GM18499 (cell line): ENCODE results near the gene HOXC4.

Experiments used
- ATAC-seq: cut with Tn5 transposase; IDR thresholded peaks from one replicate; pipeline ENCODE4 v1.9.1; 2021; ENCODE audit warnings: moderate number of reproducible peaks; ENCODE audit not compliant: insufficient read depth, unreplicated experiment

Gene HOXC4

GRCh38 chr12:54053751-54054741, at the start of gene HOXC4:
Gene HOXC4, plus strand, starts transcription at chr12:54053835. Its CDS starts 88 bp downstream, at chr12:54053923.
- no peak for ATAC-seq

- ATAC-seq = no peak
Observed at GRCh38 chr12:54004063-54004840, 49.4 kb upstream of the HOXC4 start.

- ATAC-seq = no peak
Observed at GRCh38 chr12:54004841-54005530, 48.6 kb upstream of the HOXC4 start.

- no peak for ATAC-seq
Observed at GRCh38 chr12:54005531-54005852, 48.1 kb upstream of the HOXC4 start.

- ATAC-seq = no peak
Observed at GRCh38 chr12:54005853-54006558, 47.6 kb upstream of the HOXC4 start.

- no peak for ATAC-seq
Observed at GRCh38 chr12:54006559-54007220, 46.9 kb upstream of the HOXC4 start.

- no peak for ATAC-seq
Observed at GRCh38 chr12:54007538-54008259, 45.9 kb upstream of the HOXC4 start.

- ATAC-seq = no peak
Observed at GRCh38 chr12:54008260-54008552, 45.4 kb upstream of the HOXC4 start.

GRCh38 chr12:54009171-54010052, 44.2 kb upstream of the HOXC4 start:
- ATAC-seq = no peak

- no peak for ATAC-seq
Observed at GRCh38 chr12:54010053-54010971, 43.3 kb upstream of the HOXC4 start.

- no peak for ATAC-seq
Observed at GRCh38 chr12:54010972-54011664, 42.5 kb upstream of the HOXC4 start.

- ATAC-seq = no peak
Observed at GRCh38 chr12:54011665-54012532, 41.7 kb upstream of the HOXC4 start.

GRCh38 chr12:54012631-54013409, 40.8 kb upstream of the HOXC4 start:
- ATAC-seq = no peak

- ATAC-seq = no peak
Observed at GRCh38 chr12:54014377-54015017, 39.1 kb upstream of the HOXC4 start.
